Tibial nerve (tissue), 4 donors: ENCODE measurements around the gene FBP1. TPM values are rescaled to one million over a fixed set of nuclear protein-coding genes. Genes with fewer than 3 reads are reported as not detected.

ENCODE experiments used
- DNase-seq, 2 donors: peaks; one replicate each; pipeline ENCODE4 v3.0.0-alpha.2; 2019; ENCODE audit warnings: low spot score in 2 of 2
- H3K27ac ChIP-seq, 4 donors: fragments of 200-600 bp; sonication (generic) in 3 of 4; one replicate each; pipeline ENCODE4 v1.5.1; 2017 to 2019; ENCODE audit warnings: mild to moderate bottlenecking in 1 of 4
- H3K27me3 ChIP-seq, 2 donors: fragments of 200-600 bp; sonication (generic) in 1 of 2; one replicate each; pipeline versions ENCODE4 v1.5.1 to v1.6.0; 2017 to 2019
- H3K36me3 ChIP-seq, 3 donors: fragments of 200-600 bp; sonication (generic); one replicate each; pipeline ENCODE4 v1.5.1; 2018 to 2019
- H3K4me1 ChIP-seq, 4 donors: fragments of 200-600 bp; sonication (generic) in 3 of 4; one replicate each; pipeline ENCODE4 v1.5.1; 2017 to 2019
- H3K4me3 ChIP-seq, 4 donors: fragments of 200-600 bp; sonication (generic) in 3 of 4; one replicate each; pipeline ENCODE4 v1.5.1; 2017 to 2019; ENCODE audit warnings: mild to moderate bottlenecking in 1 of 4, moderate library complexity in 1 of 4
- H3K9me3 ChIP-seq, 4 donors: fragments of 200-600 bp; sonication (generic) in 3 of 4; one replicate each; pipeline ENCODE4 v1.5.1; 2017 to 2019
- CTCF ChIP-seq, 5 experiments: fragments of 200-600 bp in 3 of 5; fragments of 450-650 bp in 2 of 5; sonication (generic) in 3 of 5; IDR thresholded peaks; one replicate each; pipeline ENCODE4 v1.5.1; 2016 to 2019; ENCODE audit warnings: antibody characterized with exemption in 5 of 5, mild to moderate bottlenecking in 3 of 5, moderate library complexity in 2 of 5
- EP300 ChIP-seq, 2 donors: sonication (generic); formaldehyde crosslinking; IDR thresholded peaks; one replicate each; pipeline ENCODE4 v1.6.1; 2017; ENCODE audit warnings: antibody characterized with exemption in 2 of 2, mild to moderate bottlenecking in 1 of 2
- POLR2A ChIP-seq, 2 donors: fragments of 450-650 bp; IDR thresholded peaks; one replicate each; pipeline ENCODE4 v1.6.1; 2017; ENCODE audit warnings: antibody characterized with exemption in 2 of 2, mild to moderate bottlenecking in 2 of 2, moderate library complexity in 2 of 2
- WGBS, 2 donors: methylation state at CpG; one replicate each; pipeline ENCODE4 v1.1.5; 2018; 5-methylcytosine and 5-hydroxymethylcytosine counted together
- total RNA-seq, 4 donors: library from RNA; depleted of rRNA; stranded (reverse); fragments of >200 nt; gene quantifications; one replicate each; pipeline ENCODE4 v1.1.0, GENCODE V29; 2016

Gene FBP1
- total RNA-seq, 4 donors from 2014 or later, result 4.8 to 8.6 (median 5.8) TPM

DNA sequence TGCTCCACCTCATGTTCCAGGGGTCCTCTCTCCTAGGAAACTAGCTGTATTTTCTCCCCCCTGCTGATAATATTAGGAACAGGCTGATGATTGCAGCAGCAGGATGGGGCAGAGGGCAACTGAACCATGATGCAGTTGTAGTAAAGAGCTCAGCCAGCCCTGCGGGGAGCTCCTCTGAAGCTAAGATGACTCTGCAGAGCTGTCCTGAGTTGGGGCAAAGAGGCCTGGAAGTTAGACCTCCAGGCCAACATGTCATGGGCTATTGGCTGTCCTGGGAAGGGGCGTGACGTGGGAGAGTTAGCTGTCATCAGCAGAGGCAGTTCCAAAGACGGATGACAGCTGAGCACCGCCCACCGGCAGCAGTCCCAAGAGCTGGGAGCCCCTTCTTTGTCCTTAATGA, 6.6 kb upstream of the FBP1 start:
- Histone ChIP-seq H3K4me1 (peaks cover 0 to 17% (median 1%) of the 10 kb centered on the region in 4 donors), H3K27ac (no peak overlapping the region), H3K9me3 (no peaks in the 10 kb centered on the region), H3K4me3 (no peak overlapping the region), H3K27me3 (no peaks in the 10 kb centered on the region), H3K36me3 (no peaks in the 10 kb centered on the region)
- 68 to 70% methylated on average over 3 to 6 of the region's 6 CpGs for WGBS, 2 donors
- no peak for TF ChIP-seq POLR2A (IDR thresholded peaks at IDR 0.05)
- TF ChIP-seq CTCF (IDR thresholded peaks at IDR 0.05), result no peak
- TF ChIP-seq EP300 (IDR thresholded peaks at IDR 0.05), result no peak
- no peak for DNase-seq

DNA sequence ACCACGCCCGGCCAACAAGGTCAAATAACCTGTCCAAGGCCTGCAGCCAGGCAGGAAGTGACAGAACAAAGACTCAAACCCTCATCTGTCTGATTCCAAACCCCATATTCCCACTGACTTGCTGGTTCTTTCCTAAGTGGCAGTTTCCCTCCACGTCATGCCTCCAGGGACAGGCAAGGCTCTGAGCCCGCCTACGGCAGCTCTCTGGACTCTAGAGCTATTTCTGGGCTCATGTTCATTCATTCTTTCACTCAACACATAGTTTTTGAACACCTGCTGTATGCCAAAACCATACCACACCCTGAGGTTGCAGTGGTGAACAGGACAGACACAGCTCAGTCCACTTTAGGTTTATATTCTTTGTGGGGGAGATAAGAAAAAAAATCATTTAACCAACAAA, 5.2 kb upstream of the FBP1 start:
- H3K4me3 ChIP-seq, result no peak overlapping the region
- H3K4me1 ChIP-seq, result peaks cover 0 to 20% (median 4%) of the 10 kb centered on the region in 4 donors
- H3K36me3 ChIP-seq, result no peaks in the 10 kb centered on the region
- peaks cover 0 to under 1% of the 10 kb centered on the region in 2 donors for H3K27me3 ChIP-seq
- no peak overlapping the region for H3K27ac ChIP-seq
- no peaks in the 10 kb centered on the region for H3K9me3 ChIP-seq
- DNase-seq, result no peak
- 68 to 73% methylated on average over 5 of the region's 5 CpGs for WGBS, 2 donors
- no peak for TF ChIP-seq CTCF (IDR thresholded peaks at IDR 0.05)
- TF ChIP-seq POLR2A (IDR thresholded peaks at IDR 0.05), result no peak
- no peak for TF ChIP-seq EP300 (IDR thresholded peaks at IDR 0.05)

DNA sequence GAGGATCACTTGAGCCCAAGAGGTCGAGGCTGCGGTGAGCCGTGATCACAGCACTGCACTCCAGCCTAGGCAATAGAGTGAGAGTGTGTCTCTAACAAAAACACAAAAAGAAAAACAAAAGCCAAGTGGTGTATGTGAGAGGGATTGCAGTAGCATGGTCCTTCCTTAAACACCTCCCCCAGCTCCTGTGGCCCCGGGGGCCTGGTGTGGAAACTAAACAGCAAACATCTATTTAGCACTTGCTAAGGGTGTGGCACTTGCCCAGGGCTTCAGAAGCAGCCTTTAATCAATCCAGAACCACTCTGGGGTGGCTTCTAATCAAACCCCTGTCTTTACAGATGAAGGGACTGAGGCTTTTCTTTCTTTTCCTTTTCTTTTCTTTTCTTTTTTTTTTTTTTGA, 4.4 kb upstream of the FBP1 start:
- H3K27ac ChIP-seq, result no peak overlapping the region
- no peaks in the 10 kb centered on the region for H3K9me3 ChIP-seq
- no peak overlapping the region for H3K4me3 ChIP-seq
- H3K27me3 ChIP-seq, result peaks cover 0 to 8% of the 10 kb centered on the region in 2 donors
- 78 to 83% methylated on average over 4 of the region's 4 CpGs for WGBS, 2 donors
- H3K4me1 ChIP-seq, result peaks cover 0 to 20% (median 8%) of the 10 kb centered on the region in 4 donors
- no peak for TF ChIP-seq CTCF (IDR thresholded peaks at IDR 0.05)
- no peak for TF ChIP-seq POLR2A (IDR thresholded peaks at IDR 0.05)
- TF ChIP-seq EP300 (IDR thresholded peaks at IDR 0.05), result no peak
- H3K36me3 ChIP-seq, result no peaks in the 10 kb centered on the region
- no peak for DNase-seq

DNA sequence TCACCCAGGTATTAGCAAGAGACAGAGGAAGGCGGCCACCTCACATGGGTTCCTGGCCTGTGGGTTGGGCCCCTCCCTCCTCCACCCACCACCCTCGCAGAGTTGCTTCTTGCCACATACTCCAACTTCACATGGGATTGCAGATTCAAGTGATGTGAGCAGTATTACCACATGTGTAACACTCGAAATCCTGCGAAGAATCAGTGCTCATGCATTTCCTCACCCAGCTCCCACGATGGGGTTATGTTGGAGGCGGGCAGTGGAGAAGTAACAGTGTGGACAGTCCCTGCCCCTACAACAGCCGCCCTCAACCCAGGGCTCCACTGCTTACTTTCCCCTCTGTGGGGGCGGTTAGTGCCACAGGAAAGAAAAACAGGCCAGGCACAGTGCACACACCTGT, 3.9 kb upstream of the FBP1 start:
- no peak for DNase-seq
- TF ChIP-seq POLR2A (IDR thresholded peaks at IDR 0.05) (no peak), EP300 (IDR thresholded peaks at IDR 0.05) (no peak), CTCF (IDR thresholded peaks at IDR 0.05) (no peak)

GRCh38 chr9:94642501-94642900, 3.2 kb upstream of the FBP1 start:
- no peaks in the 10 kb centered on the region for H3K9me3 ChIP-seq
- H3K4me1 ChIP-seq, result peaks cover 0 to 19% (median 8%) of the 10 kb centered on the region in 4 donors
- H3K27ac ChIP-seq, result no peak overlapping the region
- TF ChIP-seq POLR2A (IDR thresholded peaks at IDR 0.05) (no peak), EP300 (IDR thresholded peaks at IDR 0.05) (no peak), CTCF (IDR thresholded peaks at IDR 0.05) (no peak)
- H3K36me3 ChIP-seq, result no peaks in the 10 kb centered on the region
- H3K4me3 ChIP-seq, result no peak overlapping the region
- no peak for DNase-seq
- WGBS, 2 donors, result 85 to 98% methylated on average over 3 to 5 of the region's 5 CpGs
- H3K27me3 ChIP-seq, result peaks cover 0 to 9% of the 10 kb centered on the region in 2 donors

More for the DNA sequence above, 3.9 kb upstream of the FBP1 start:
- H3K36me3 ChIP-seq, result no peaks in the 10 kb centered on the region
- H3K27ac ChIP-seq, result no peak overlapping the region
- H3K4me1 ChIP-seq, result peaks cover 0 to 19% (median 8%) of the 10 kb centered on the region in 4 donors
- WGBS, 2 donors, result 83 to 84% methylated on average over 8 of the region's 8 CpGs
- H3K9me3 ChIP-seq, result no peaks in the 10 kb centered on the region
- H3K27me3 ChIP-seq, result peaks cover 0 to 9% of the 10 kb centered on the region in 2 donors
- no peak overlapping the region for H3K4me3 ChIP-seq
